T-helper 1 cell treated with Interleukin-12 subunit alpha and Interleukin-12 subunit beta and Interleukin-4 antibody, amounts not matched to agents 30 μg/mL and 1 μg/mL, for 36 hours (primary cell): Measurements from ENCODE around the gene NFXL1.

Source experiments
- H3K27ac Mint-ChIP-seq: one replicate; pipeline ENCODE4 v1.8.0; 2021; ENCODE audit warnings: mild to moderate bottlenecking, mixed read lengths
- H3K27me3 Mint-ChIP-seq: one replicate; pipeline ENCODE4 v1.8.0; 2021; ENCODE audit warnings: low read depth, mixed read lengths
- H3K36me3 Mint-ChIP-seq: one replicate; pipeline ENCODE4 v1.8.0; 2021; ENCODE audit warnings: low read depth, mixed read lengths
- H3K4me1 Mint-ChIP-seq: one replicate; pipeline ENCODE4 v1.8.0; 2021; ENCODE audit warnings: low read depth, mixed read lengths
- H3K4me3 Mint-ChIP-seq: one replicate; pipeline ENCODE4 v1.8.0; 2021; ENCODE audit warnings: mild to moderate bottlenecking, moderate library complexity, mixed read lengths
- H3K9me3 Mint-ChIP-seq: one replicate; pipeline ENCODE4 v1.8.0; 2021; ENCODE audit warnings: mixed read lengths

NFXL1 gene

GRCh38 chr4:47831026-47831679 lies 83.2 kb downstream of the NFXL1 start:
- Mint-ChIP-seq H3K4me3 (no peak overlapping the region), H3K9me3 (no peaks in the 10 kb centered on the region), H3K36me3 (no peaks in the 10 kb centered on the region), H3K27me3 (peaks cover 30% of the 10 kb centered on the region), H3K27ac (no peak overlapping the region), H3K4me1 (peaks cover 7% of the 10 kb centered on the region)

GRCh38 chr4:47830265-47831025 lies 83.9 kb downstream of the NFXL1 start:
- Mint-ChIP-seq H3K4me1 (peaks cover 4% of the 10 kb centered on the region), H3K9me3 (no peaks in the 10 kb centered on the region), H3K27ac (no peak overlapping the region), H3K27me3 (peaks cover 24% of the 10 kb centered on the region), H3K4me3 (no peak overlapping the region), H3K36me3 (no peaks in the 10 kb centered on the region)

- no peaks in the 10 kb centered on the region for H3K36me3 Mint-ChIP-seq
- H3K4me1 Mint-ChIP-seq, result peaks cover 4% of the 10 kb centered on the region
- peaks cover 19% of the 10 kb centered on the region for H3K27me3 Mint-ChIP-seq
- H3K27ac Mint-ChIP-seq, result no peak overlapping the region
- H3K9me3 Mint-ChIP-seq, result no peaks in the 10 kb centered on the region
- no peak overlapping the region for H3K4me3 Mint-ChIP-seq
Observed at GRCh38 chr4:47829438-47829837, 84.9 kb downstream of the NFXL1 start.

GRCh38 chr4:47827343-47828047 lies 86.9 kb downstream of the NFXL1 start:
- no peaks in the 10 kb centered on the region for H3K9me3 Mint-ChIP-seq
- H3K27ac Mint-ChIP-seq, result no peak overlapping the region
- no peak overlapping the region for H3K4me3 Mint-ChIP-seq
- peaks cover 4% of the 10 kb centered on the region for H3K4me1 Mint-ChIP-seq
- H3K36me3 Mint-ChIP-seq, result no peaks in the 10 kb centered on the region
- peaks cover 9% of the 10 kb centered on the region for H3K27me3 Mint-ChIP-seq

GRCh38 chr4:47824840-47825239 lies 89.5 kb downstream of the NFXL1 start:
- no peak overlapping the region for H3K27ac Mint-ChIP-seq
- peaks cover 4% of the 10 kb centered on the region for H3K4me1 Mint-ChIP-seq
- H3K9me3 Mint-ChIP-seq, result no peaks in the 10 kb centered on the region
- H3K36me3 Mint-ChIP-seq, result no peaks in the 10 kb centered on the region
- no peak overlapping the region for H3K4me3 Mint-ChIP-seq
- H3K27me3 Mint-ChIP-seq, result peaks cover 13% of the 10 kb centered on the region

- H3K4me3 Mint-ChIP-seq, result no peak overlapping the region
- H3K36me3 Mint-ChIP-seq, result no peaks in the 10 kb centered on the region
- H3K27me3 Mint-ChIP-seq, result peaks cover 15% of the 10 kb centered on the region
- peaks cover 5% of the 10 kb centered on the region for H3K4me1 Mint-ChIP-seq
- H3K27ac Mint-ChIP-seq, result no peak overlapping the region
- no peaks in the 10 kb centered on the region for H3K9me3 Mint-ChIP-seq
Observed at GRCh38 chr4:47819178-47819577, 95.2 kb downstream of the NFXL1 start.

- H3K27ac Mint-ChIP-seq, result no peak overlapping the region
- H3K27me3 Mint-ChIP-seq, result peaks cover 14% of the 10 kb centered on the region
- no peaks in the 10 kb centered on the region for H3K9me3 Mint-ChIP-seq
- H3K4me3 Mint-ChIP-seq, result no peak overlapping the region
- H3K4me1 Mint-ChIP-seq, result peaks cover 5% of the 10 kb centered on the region
- H3K36me3 Mint-ChIP-seq, result no peaks in the 10 kb centered on the region
Observed at GRCh38 chr4:47817275-47817674, 97.1 kb downstream of the NFXL1 start.

DNA sequence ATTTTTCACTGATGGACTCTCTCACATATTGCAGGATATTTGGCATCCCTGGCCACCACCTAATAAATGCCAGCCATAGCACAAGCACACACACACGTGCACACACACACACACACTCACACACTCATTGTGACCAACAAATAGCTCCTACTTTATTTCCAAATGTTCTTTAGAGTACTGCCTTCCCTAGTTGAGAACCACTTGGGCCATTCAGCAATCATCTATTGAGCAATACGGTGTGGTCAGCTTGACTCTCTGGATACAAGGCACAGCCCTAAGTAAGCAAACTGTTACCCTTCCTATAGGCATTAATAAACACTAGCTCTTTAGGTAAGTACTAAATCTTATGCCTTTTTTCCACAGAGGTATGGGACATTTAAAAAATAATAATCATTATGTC lies 97.6 kb downstream of the NFXL1 start:
- Mint-ChIP-seq H3K36me3 (no peaks in the 10 kb centered on the region), H3K4me1 (peaks cover 5% of the 10 kb centered on the region), H3K4me3 (no peak overlapping the region)

GRCh38 chr4:47814618-47815295 lies 99.6 kb downstream of the NFXL1 start:
- Mint-ChIP-seq H3K27me3 (peaks cover 16% of the 10 kb centered on the region), H3K4me1 (peaks cover 5% of the 10 kb centered on the region), H3K36me3 (no peaks in the 10 kb centered on the region), H3K4me3 (no peak overlapping the region), H3K9me3 (no peaks in the 10 kb centered on the region), H3K27ac (no peak overlapping the region)

More for the DNA sequence above, 97.6 kb downstream of the NFXL1 start:
- H3K27ac Mint-ChIP-seq, result no peak overlapping the region
- H3K9me3 Mint-ChIP-seq, result no peaks in the 10 kb centered on the region
- peaks cover 12% of the 10 kb centered on the region for H3K27me3 Mint-ChIP-seq

DNA sequence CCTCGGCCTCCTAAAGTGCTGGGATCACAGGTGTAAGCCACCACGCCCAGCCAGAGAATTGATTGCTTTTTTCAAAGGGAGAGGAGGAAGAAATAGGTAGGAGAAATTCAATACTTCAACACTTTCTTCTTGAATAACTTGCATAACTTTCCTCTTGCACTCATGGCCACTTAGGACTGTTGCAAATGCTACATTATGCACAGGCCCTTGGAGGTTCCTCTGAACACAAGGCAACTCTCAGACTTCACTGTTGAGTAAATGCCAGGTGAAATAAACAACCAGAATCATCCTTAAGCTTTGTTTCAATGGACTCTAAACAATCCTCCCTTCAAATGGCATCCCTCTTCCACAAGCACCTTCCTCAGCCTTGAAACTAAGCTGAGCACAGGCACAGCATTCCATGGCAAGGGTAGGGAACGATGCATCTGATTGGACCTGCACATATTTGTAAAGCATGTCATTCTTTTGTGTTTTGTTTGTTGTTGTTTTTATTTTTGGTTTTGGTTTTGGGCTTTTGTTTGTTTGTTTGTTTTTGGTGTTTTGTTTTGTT lies 104.7 kb downstream of the NFXL1 start:
- H3K36me3 Mint-ChIP-seq, result no peaks in the 10 kb centered on the region
- H3K27ac Mint-ChIP-seq, result no peak overlapping the region
- peaks cover 11% of the 10 kb centered on the region for H3K27me3 Mint-ChIP-seq
- H3K9me3 Mint-ChIP-seq, result no peaks in the 10 kb centered on the region
- H3K4me3 Mint-ChIP-seq, result no peak overlapping the region
- no peaks in the 10 kb centered on the region for H3K4me1 Mint-ChIP-seq

DNA sequence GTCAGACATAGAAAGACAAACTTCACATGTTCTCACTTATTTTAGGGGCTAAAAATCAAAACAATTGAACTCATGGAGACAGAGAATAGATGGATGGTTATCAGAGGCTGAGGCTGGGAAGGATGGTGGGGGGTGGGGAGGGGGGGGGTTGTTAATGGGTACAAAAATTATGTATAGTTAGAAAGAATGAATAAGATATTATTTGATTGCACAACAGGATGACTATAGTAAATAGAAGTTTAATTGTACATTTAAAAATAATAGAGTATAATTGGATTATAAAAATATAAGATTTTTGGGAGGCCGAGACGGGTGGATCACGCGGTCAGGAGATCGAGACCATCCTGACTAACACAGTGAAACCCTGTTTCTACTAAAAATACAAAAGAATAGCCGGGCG lies 109.8 kb downstream of the NFXL1 start:
- Mint-ChIP-seq H3K36me3 (no peaks in the 10 kb centered on the region), H3K4me3 (no peak overlapping the region), H3K4me1 (no peaks in the 10 kb centered on the region), H3K27ac (no peak overlapping the region), H3K9me3 (no peaks in the 10 kb centered on the region), H3K27me3 (no peaks in the 10 kb centered on the region)

GRCh38 chr4:47801481-47802002 lies 112.8 kb downstream of the NFXL1 start:
- H3K36me3 Mint-ChIP-seq, result no peaks in the 10 kb centered on the region

GRCh38 chr4:47798165-47798564 lies 116.2 kb downstream of the NFXL1 start:
- Mint-ChIP-seq H3K27ac (no peak overlapping the region), H3K36me3 (no peaks in the 10 kb centered on the region), H3K9me3 (no peaks in the 10 kb centered on the region), H3K4me1 (no peaks in the 10 kb centered on the region), H3K4me3 (no peak overlapping the region), H3K27me3 (peaks cover 5% of the 10 kb centered on the region)

More at GRCh38 chr4:47801481-47802002, 112.8 kb downstream of the NFXL1 start:
- Mint-ChIP-seq H3K27ac (no peak overlapping the region), H3K4me3 (no peak overlapping the region), H3K9me3 (no peaks in the 10 kb centered on the region), H3K27me3 (no peaks in the 10 kb centered on the region), H3K4me1 (no peaks in the 10 kb centered on the region)
